HG03439 (cell line): Measurements from ENCODE around the gene SKAP1.

Source experiments
- ATAC-seq: cut with Tn5 transposase; IDR thresholded peaks from one replicate; pipeline ENCODE4 v1.9.1; 2021; ENCODE audit warnings: mild to moderate bottlenecking, moderate library complexity; ENCODE audit not compliant: unreplicated experiment

The SKAP1 gene

GRCh38 chr17:48333034-48333530 is 96.9 kb downstream of the SKAP1 start:
- no peak for ATAC-seq

- no peak for ATAC-seq
Measured at GRCh38 chr17:48330887-48331286, 99.1 kb downstream of the SKAP1 start.

GRCh38 chr17:48330421-48330820 is 99.6 kb downstream of the SKAP1 start:
- no peak for ATAC-seq

- ATAC-seq, result no peak
Measured at GRCh38 chr17:48328457-48328856, 101.6 kb downstream of the SKAP1 start.

- ATAC-seq, result no peak
Measured at GRCh38 chr17:48326310-48326709, 103.7 kb downstream of the SKAP1 start.

GRCh38 chr17:48322060-48322459 is 108.0 kb downstream of the SKAP1 start:
- no peak for ATAC-seq

GRCh38 chr17:48317732-48318131 is 112.3 kb downstream of the SKAP1 start:
- ATAC-seq, result no peak

GRCh38 chr17:48314716-48315115 is 115.3 kb downstream of the SKAP1 start:
- no peak for ATAC-seq

DNA sequence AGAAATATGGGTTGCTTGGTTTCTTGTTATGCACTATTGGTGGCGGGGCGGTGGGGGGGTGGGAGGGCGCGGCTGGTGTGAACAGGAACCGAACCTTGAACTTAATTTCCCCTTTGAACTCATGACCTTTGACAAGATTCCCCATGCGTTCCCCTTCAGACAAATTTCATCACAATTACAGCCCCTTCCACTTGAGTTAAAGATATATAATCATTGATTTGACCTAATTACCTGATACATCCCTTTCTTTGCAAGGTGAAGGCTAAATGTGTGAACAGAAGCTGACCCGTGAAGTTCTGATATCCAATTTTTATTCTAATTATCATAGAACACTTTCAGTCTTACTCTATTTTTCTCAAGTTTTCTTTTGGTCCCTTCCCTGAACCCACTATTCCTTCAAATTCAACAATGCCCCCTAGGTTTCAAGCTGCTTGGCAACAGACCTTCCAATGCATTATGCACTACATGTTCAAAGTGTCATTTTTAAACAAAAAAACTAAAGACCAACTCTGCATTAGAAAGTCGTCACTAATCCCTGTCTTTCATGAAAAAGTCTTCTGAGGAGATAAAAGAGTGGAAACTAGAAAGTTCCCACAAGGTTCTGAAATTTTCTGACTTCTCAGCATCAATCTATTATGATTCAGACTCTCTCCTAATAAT is 116.8 kb downstream of the SKAP1 start:
- ATAC-seq, result no peak

DNA sequence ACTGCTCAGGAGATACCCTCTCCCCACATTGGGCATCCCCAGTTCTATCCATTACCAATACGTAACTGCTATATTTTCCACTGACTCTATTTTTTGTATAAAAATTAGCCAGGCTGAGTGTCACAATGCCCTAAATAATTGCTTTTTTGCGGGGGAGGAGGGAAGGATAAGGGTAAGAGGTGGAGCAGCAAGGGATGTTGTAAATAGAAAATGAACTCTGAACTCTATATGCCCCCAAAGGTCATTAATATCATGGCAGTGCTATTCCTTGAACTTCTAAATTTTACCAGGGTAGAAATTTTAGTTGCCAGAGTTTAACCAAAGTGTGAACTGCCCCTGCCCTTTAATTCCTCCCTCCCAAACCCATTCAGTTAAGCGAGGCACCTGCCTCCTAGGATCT is 118.7 kb downstream of the SKAP1 start:
- ATAC-seq, result no peak

DNA sequence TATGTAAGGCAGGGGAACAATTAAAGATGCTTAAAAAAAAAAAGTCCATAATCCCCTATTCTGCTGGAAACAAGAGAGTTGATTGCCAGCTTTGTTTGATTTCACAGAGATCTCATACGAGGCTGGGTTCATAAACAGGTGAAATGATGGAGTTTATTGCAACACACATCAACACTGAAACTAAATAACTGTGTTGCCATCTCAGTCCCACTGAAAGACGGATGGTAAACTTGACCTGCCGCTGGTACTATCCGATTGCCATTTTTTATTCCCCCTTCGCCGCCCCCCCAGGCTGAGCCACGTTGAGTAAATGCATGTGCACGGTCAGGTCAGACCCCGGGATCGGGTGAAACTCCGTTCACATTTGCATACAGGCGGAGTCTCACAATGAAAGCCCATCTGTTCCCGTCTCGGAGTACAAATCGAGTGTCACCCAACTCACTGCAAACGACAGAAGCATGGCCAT is 119.2 kb downstream of the SKAP1 start:
- ATAC-seq, result no peak

DNA sequence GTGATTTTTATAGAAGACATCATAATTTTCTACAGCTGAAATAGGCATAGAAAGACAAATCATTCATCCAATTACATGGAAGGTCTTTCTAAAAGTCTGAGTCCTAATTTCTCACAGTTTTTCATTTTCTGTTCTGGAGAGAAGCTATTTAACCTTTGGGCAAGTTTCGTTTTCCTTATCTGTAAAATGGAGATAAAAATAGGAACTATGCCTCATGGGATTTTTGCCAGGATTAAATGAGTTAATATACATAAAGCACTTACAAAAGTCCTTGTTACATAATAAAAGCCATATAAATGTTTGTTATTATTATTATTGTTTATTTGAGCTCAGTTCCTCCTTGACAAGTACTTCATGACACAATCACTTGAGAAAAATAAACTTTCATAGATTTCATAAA is 121.4 kb downstream of the SKAP1 start:
- no peak for ATAC-seq

GRCh38 chr17:48307814-48308411 is 122.1 kb downstream of the SKAP1 start:
- ATAC-seq, result no peak

DNA sequence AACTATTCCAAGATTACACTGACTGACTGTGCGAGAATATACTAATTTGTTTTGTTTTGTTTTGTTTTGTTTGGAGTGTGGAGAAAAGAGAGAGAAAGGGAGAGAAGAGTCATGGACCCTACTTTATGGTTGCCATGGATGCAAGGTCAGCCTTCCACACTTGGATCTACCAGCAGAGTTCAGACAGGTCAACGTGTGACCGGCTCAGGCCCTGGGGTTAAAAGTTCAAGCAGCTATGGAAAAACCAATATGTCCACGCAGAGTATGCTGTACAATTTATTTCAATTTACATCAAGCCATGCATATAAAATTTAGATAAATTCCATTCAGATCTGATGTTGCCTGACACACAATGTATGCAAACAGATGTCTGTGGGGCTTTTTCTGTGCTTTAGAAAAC is 122.8 kb downstream of the SKAP1 start:
- ATAC-seq, result no peak

DNA sequence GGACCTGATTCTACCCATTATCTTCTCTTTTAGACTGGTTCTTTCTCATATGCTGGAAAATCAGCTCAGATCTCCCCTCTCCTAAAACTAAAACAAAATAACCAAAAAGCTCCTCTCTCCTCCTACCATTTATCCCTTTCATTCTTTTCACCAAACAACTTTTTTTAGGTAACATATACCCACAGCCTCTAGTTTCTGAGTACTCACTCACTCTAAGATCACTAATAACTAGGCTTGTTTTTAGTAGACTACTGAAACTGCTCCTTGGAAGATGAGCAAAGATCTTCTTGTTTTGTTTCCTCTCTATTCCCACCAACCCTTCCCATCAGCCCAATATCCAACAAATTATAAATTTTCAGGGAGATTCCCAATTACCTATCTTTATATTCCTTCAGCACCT is 129.0 kb downstream of the SKAP1 start:
- no peak for ATAC-seq

DNA sequence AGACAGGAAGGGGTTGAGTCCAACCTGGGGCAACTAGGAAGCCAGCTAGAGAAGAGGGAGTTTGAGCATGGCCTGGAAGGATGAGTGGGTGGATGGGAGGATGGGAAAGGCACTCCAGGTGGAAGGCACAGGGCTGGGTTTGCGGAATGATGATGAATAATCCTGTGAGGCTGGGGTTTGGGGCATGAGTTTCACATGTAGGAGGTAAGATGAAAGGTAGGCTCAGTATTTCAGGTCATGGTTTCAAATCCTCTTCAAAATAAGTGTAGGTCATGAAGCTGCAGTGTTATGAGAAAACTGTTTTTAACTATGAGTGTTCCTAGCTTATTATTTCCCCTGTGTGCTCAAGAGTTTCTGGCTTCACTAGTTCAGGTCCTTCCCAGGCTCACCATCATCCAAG is 130.3 kb downstream of the SKAP1 start:
- ATAC-seq, result no peak

- ATAC-seq, result no peak
Measured at GRCh38 chr17:48297825-48298224, 132.2 kb downstream of the SKAP1 start.

- no peak for ATAC-seq
Measured at GRCh38 chr17:48296453-48296852, 133.6 kb downstream of the SKAP1 start.

DNA sequence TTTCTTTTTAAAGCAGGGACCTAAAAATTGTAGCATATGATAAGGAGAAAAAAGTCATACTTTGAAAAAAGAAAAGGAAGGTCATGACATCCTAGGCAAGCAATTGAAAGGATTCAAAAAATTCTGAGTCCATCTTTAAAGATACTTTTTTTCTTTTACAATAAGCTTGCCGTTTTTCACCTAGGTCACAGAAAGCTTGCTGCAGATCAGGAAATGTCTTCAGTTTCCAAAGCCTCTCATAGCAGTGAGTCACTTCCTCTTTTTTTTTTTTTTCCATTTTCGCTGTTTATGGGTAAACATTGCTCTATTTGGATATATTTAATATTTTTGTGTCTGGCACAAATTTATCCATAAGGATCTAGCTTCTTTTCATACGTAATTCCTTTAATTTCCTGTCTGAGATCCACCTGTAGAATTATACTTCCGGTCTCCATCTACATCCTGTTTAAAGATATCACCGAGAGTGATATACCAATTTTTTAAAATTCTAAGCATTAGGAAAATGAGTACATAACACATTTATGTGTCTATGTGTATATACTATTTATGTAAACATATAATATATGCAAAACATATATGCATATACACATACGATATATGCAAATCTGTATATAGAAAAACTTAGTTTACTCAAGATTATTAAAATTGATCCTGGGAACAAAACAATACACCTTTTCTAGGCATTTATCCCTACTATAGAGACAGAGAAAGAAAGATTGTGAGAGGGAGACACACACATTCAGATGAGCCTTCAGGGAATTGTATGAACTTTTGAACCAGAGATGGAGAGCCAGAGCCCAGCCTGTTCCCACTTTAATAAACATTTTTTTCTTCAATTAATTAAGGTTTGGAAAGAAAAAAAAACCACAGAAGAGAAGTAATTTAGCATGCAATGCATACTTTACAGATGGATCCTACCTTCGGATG is 134.4 kb downstream of the SKAP1 start:
- ATAC-seq, result peak; percentile 56

GRCh38 chr17:48294806-48295361 is 135.1 kb downstream of the SKAP1 start:
- ATAC-seq, result no peak
